Body of pancreas (tissue), 4 donors: ENCODE data around the gene RPH3AL. TPM values are rescaled to one million over a fixed set of nuclear protein-coding genes. Genes with fewer than 3 reads are reported as not detected.

Source experiments
- ATAC-seq: fragments of 150-250 bp; one replicate; pipeline ENCODE4 v1.9.1; 2016
- DNase-seq, 4 donors: peaks; one replicate each; pipeline ENCODE4 v3.0.0-alpha.2; 2019
- H3K27ac ChIP-seq, 4 donors: fragments of 200-600 bp; sonication (generic); 1 replicate in 3 of 4; 2 replicates in 1 of 4; pipeline versions ENCODE4 v1.5.1 to v1.6.1; 2016 to 2019; ENCODE audit warnings: mild to moderate bottlenecking in 1 of 4, mixed read lengths in 1 of 4, moderate library complexity in 1 of 4
- H3K27me3 ChIP-seq, 2 donors: fragments of 200-600 bp; sonication (generic); one replicate each; pipeline ENCODE4 v1.6.0; 2016; ENCODE audit warnings: mild to moderate bottlenecking in 1 of 2
- H3K36me3 ChIP-seq, 2 donors: fragments of 200-600 bp; sonication (generic); replicated peaks in 1 of 2; 2 replicates each; pipeline ENCODE4 v1.5.1; 2016; ENCODE audit warnings: low read depth in 2 of 2; ENCODE audit not compliant: insufficient read depth in 1 of 2
- H3K4me1 ChIP-seq: fragments of 200-600 bp; sonication (generic); one replicate; pipeline ENCODE4 v1.6.0; 2016
- H3K4me3 ChIP-seq, 2 donors: fragments of 200-600 bp; sonication (generic); 1 replicate in 1 of 2; 2 replicates in 1 of 2; pipeline ENCODE4 v1.5.1; 2016 to 2019
- H3K9me3 ChIP-seq, 3 donors: fragments of 200-600 bp; sonication (generic); 1 replicate in 2 of 3; 2 replicates in 1 of 3; pipeline ENCODE4 v1.5.1; 2016
- CTCF ChIP-seq, 7 experiments: fragments of 450-650 bp in 4 of 7; fragments of 200-600 bp in 3 of 7; sonication (generic) in 3 of 7; IDR thresholded peaks; one replicate each; pipeline ENCODE4 v1.5.1; 2016 to 2019; ENCODE audit warnings: antibody characterized with exemption in 7 of 7
- POLR2A ChIP-seq, 3 donors: fragments of 450-650 bp; IDR thresholded peaks; one replicate each; pipeline ENCODE4 v1.6.1; 2016; ENCODE audit warnings: antibody characterized with exemption in 3 of 3, mild to moderate bottlenecking in 2 of 3
- WGBS, 2 donors: methylation state at CpG; one replicate each; pipeline ENCODE4 v1.1.5; 2017; 5-methylcytosine and 5-hydroxymethylcytosine counted together
- intact Hi-C: fragments of 100-400 bp; cut with DNase I; formaldehyde crosslinking; loops from one replicate; pipeline ENCODE4 v1.15.1; 2023
- total RNA-seq, 2 donors: library from RNA; depleted of rRNA; stranded (reverse); fragments of >200 nt; gene quantifications; one replicate each; pipeline ENCODE4 v1.1.0, GENCODE V29; 2016

The RPH3AL gene
- total RNA-seq, 2 donors from 2014 or later: 77.1 to 89.5 TPM

GRCh38 chr17:282000-282911 lies 70.4 kb downstream of the RPH3AL start:
- ATAC-seq: no peak
- TF ChIP-seq CTCF (IDR thresholded peaks at IDR 0.05): no peak
- no peaks in the 10 kb centered on the region for H3K9me3 ChIP-seq
- 78 to 80% methylated on average over 30 to 32 of the region's 32 CpGs for WGBS, 2 donors
- no peak overlapping the region for H3K4me3 ChIP-seq
- peaks cover 8% of the 10 kb centered on the region for H3K4me1 ChIP-seq
- DNase-seq: peak in 1 of 4 donors; percentile 27
- peaks cover 0 to 7% of the 10 kb centered on the region in 2 donors for H3K36me3 ChIP-seq
- no peaks in the 10 kb centered on the region for H3K27me3 ChIP-seq
- no peak overlapping the region for H3K27ac ChIP-seq
- intact Hi-C loops: no loop called here

- intact Hi-C loops: no loop called here
- WGBS, 2 donors: 89 to 91% methylated on average over 20 to 21 of the region's 21 CpGs
- TF ChIP-seq CTCF (IDR thresholded peaks at IDR 0.05): no peak
- DNase-seq (peak in 1 of 4 donors; percentile 7), ATAC-seq (no peak)
- Histone ChIP-seq H3K9me3 (no peaks in the 10 kb centered on the region), H3K27ac (no peak overlapping the region), H3K36me3 (peaks cover 0 to 7% of the 10 kb centered on the region in 2 donors), H3K4me1 (peaks cover 8% of the 10 kb centered on the region), H3K27me3 (no peaks in the 10 kb centered on the region), H3K4me3 (no peak overlapping the region)
These were observed 71.1 kb downstream of the RPH3AL start for GRCh38 chr17:281365-281999.

GRCh38 chr17:280901-281300 lies 71.7 kb downstream of the RPH3AL start:
- Histone ChIP-seq H3K4me1 (peaks cover 8% of the 10 kb centered on the region), H3K27ac (no peak overlapping the region), H3K27me3 (no peaks in the 10 kb centered on the region), H3K9me3 (no peaks in the 10 kb centered on the region), H3K4me3 (no peak overlapping the region), H3K36me3 (peaks cover 0 to 5% of the 10 kb centered on the region in 2 donors)
- TF ChIP-seq POLR2A (IDR thresholded peaks at IDR 0.05): no peak
- TF ChIP-seq CTCF (IDR thresholded peaks at IDR 0.05): no peak
- intact Hi-C loops: no loop called here
- 83 to 92% methylated on average over 8 to 9 of the region's 9 CpGs for WGBS, 2 donors
- DNase-seq: peak in 2 of 4 donors; percentile 15 to 37
- ATAC-seq: no peak

GRCh38 chr17:280216-280615 lies 72.4 kb downstream of the RPH3AL start:
- Histone ChIP-seq H3K4me1 (peaks cover 8% of the 10 kb centered on the region), H3K36me3 (peaks cover 0 to 4% of the 10 kb centered on the region in 2 donors), H3K27ac (peak overlapping the region in 2 of 4 donors; percentile 3 to 8), H3K9me3 (no peaks in the 10 kb centered on the region), H3K4me3 (no peak overlapping the region), H3K27me3 (no peaks in the 10 kb centered on the region)
- TF ChIP-seq POLR2A (IDR thresholded peaks at IDR 0.05) (no peak), CTCF (IDR thresholded peaks at IDR 0.05) (no peak)
- DNase-seq (no peak), ATAC-seq (no peak)
- intact Hi-C loops: no loop called here
- WGBS, 2 donors: 77 to 88% methylated on average over 7 of the region's 7 CpGs
